Thyroid gland (tissue), 4 donors: Measurements from ENCODE around the gene SYTL3.

ENCODE experiments used
- CTCF ChIP-seq, 6 experiments: fragments of 200-600 bp in 3 of 6; fragments of 450-650 bp in 3 of 6; sonication (generic) in 3 of 6; IDR thresholded peaks; one replicate each; pipeline ENCODE4 v1.5.1; 2016 to 2019; ENCODE audit warnings: antibody characterized with exemption in 6 of 6, mild to moderate bottlenecking in 2 of 6, inconsistent platforms in 1 of 6, moderate library complexity in 1 of 6
- POLR2A ChIP-seq, 2 donors: fragments of 450-650 bp; IDR thresholded peaks; one replicate each; pipeline ENCODE4 v1.6.1; 2017; ENCODE audit warnings: antibody characterized with exemption in 2 of 2, mild to moderate bottlenecking in 2 of 2, moderate library complexity in 1 of 2

DNA sequence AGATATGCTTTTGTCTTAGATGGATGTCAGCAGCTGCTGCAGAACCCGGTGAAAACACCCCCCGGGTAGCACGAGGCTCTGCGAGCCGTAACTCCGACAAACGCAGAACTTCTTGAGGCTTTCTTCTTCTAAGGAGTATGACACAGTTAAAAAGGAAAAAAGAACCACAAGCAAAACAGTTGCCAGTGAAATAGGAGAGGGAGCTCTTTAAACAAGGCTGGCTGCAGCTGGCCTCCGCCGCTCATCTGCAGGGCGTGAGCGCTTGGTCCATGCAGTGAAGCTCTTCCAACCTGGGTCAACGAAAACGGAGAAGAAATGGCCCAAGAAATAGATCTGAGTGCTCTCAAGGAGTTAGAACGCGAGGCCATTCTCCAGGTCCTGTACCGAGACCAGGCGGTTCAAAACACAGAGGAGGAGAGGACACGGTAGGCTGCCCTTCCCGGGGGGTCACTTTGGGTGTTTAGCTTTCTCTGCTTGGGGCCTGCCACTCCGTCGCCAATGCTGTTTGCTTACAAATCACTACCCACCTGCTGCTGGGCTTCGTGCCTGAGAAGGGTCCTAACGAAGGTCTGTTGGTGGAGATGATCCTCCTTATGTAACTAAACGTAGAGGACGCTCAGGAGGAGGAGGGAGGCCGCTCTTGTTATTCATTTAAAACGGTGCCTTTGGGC is 13.2 kb downstream of the SYTL3 start:
- TF ChIP-seq CTCF (IDR thresholded peaks at IDR 0.05) (no peak), POLR2A (IDR thresholded peaks at IDR 0.05) (peak in 1 of 2 donors; percentile 37)
